Brain pericyte (primary cell): Measurements from ENCODE around the gene ADAMTS17.
"Not testable (repeated sequence)": the region's sequence is repeated elsewhere in the genome, so short reads cannot be mapped to it uniquely, and the experiment has no call there.

Source experiments
- DNase-seq: peaks from one replicate; pipeline ENCODE4 v3.0.0-alpha.2; 2012; ENCODE audit warnings: low read depth, low spot score

The ADAMTS17 gene

GRCh38 chr15:100093211-100094126 lies 248.3 kb downstream of the ADAMTS17 start:
- DNase-seq: no peak

GRCh38 chr15:100092034-100092433 lies 249.7 kb downstream of the ADAMTS17 start:
- DNase-seq: no peak

- DNase-seq: no peak
Measured at GRCh38 chr15:100090411-100090810, 251.4 kb downstream of the ADAMTS17 start.

- DNase-seq: not testable (repeated sequence)
Measured at GRCh38 chr15:100084042-100084821, 257.5 kb downstream of the ADAMTS17 start.

GRCh38 chr15:100083572-100083971 lies 258.2 kb downstream of the ADAMTS17 start:
- DNase-seq: no peak

- no peak for DNase-seq
Measured at GRCh38 chr15:100082761-100083402, 258.9 kb downstream of the ADAMTS17 start.

GRCh38 chr15:100081454-100081853 lies 260.3 kb downstream of the ADAMTS17 start:
- no peak for DNase-seq

- DNase-seq: no peak
Measured at GRCh38 chr15:100078511-100079220, 263.1 kb downstream of the ADAMTS17 start.

- DNase-seq: no peak
Measured at GRCh38 chr15:100075229-100075628, 266.5 kb downstream of the ADAMTS17 start.

GRCh38 chr15:100073982-100074381 lies 267.8 kb downstream of the ADAMTS17 start:
- DNase-seq: no peak

- not testable (repeated sequence) for DNase-seq
Measured at GRCh38 chr15:100066521-100067280, 275.1 kb downstream of the ADAMTS17 start.

GRCh38 chr15:100061944-100062343 lies 279.8 kb downstream of the ADAMTS17 start:
- DNase-seq: no peak

GRCh38 chr15:100060276-100060926 lies 281.4 kb downstream of the ADAMTS17 start:
- no peak for DNase-seq

- no peak for DNase-seq
Measured at GRCh38 chr15:100059521-100059920, 282.3 kb downstream of the ADAMTS17 start.

- no peak for DNase-seq
Measured at GRCh38 chr15:100059094-100059493, 282.7 kb downstream of the ADAMTS17 start.

- DNase-seq: no peak
Measured at GRCh38 chr15:100058458-100058857, 283.3 kb downstream of the ADAMTS17 start.

GRCh38 chr15:100057281-100057680 lies 284.5 kb downstream of the ADAMTS17 start:
- no peak for DNase-seq

GRCh38 chr15:100056411-100057072 lies 285.2 kb downstream of the ADAMTS17 start:
- no peak for DNase-seq

GRCh38 chr15:100055821-100056220 lies 286.0 kb downstream of the ADAMTS17 start:
- DNase-seq: no peak

- no peak for DNase-seq
Measured at GRCh38 chr15:100054539-100054938, 287.2 kb downstream of the ADAMTS17 start.
